ENCODE results near the gene HEMGN.
"Not testable (repeated sequence)": the region's sequence is repeated elsewhere in the genome, so short reads cannot be mapped to it uniquely, and the experiment has no call there.

HEMGN gene, protein sequence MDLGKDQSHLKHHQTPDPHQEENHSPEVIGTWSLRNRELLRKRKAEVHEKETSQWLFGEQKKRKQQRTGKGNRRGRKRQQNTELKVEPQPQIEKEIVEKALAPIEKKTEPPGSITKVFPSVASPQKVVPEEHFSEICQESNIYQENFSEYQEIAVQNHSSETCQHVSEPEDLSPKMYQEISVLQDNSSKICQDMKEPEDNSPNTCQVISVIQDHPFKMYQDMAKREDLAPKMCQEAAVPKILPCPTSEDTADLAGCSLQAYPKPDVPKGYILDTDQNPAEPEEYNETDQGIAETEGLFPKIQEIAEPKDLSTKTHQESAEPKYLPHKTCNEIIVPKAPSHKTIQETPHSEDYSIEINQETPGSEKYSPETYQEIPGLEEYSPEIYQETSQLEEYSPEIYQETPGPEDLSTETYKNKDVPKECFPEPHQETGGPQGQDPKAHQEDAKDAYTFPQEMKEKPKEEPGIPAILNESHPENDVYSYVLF

GRCh38 chr9:97938081-97938644 lies at the start of gene HEMGN:
TSS of gene HEMGN (minus strand) at chr9:97938172. CDS start at chr9:97938136, 36 bp downstream.
- no peak for DNase-seq

DNA sequence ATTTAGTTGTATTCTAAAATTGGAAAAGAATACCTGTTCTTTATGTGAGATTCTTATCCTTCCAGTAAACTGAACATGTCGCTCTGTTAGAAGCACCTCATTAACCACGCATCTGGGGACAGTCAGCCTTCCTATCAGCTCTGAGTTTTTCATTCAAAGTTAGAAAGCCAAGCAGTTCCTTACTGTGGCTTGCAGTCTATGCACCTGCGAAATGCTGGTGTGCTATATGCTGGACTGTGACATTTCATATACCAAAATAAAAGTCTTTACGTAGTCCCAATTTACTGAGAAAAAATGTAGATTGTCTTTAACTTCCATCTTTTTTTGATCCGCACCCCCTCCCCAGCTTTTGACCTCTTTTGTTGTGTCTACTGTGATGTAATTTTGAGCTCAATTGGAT lies 49.5 kb upstream of the HEMGN start:
- DNase-seq = no peak

DNA sequence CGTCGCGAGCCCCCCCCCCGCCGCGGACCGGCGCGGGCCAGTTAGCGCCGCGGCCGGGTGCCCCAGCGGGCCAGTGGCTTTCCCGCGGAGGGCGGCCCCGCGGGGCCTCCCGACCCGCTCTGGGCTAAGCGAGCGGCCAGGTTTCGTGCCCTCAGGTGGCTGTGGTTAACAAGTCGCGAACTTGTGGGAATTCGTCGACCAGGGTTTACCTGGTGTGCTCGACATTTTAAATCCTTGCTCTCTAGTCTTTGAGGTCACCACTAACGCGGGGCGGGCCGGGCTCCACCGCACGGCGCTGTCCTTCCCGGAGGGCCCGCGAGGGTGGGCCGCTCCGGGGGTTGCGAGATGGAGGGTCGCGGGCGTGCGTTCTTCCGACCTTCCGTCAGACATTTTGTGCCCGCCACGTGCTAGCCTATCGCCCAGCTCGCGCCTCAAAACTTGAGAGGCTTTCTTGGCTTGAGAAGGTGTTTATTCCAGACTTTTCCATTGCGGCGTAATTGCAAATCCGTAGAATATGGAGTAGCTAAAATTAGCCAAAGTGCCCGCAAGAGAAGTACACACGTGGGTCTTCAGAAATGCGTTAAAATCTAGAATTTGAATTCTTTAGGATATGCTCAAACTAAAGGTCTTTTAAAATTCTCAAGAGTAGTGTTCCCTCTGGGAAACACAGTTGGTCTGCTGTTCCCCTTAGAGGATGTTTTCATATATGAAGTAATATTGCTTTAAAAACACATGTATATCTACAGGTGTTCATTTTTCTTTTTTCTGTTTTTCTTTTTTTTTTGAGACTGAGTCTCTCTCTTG lies 47.3 kb upstream of the HEMGN start:
- DNase-seq = no peak

- peak; percentile 15 for DNase-seq
Observed at GRCh38 chr9:97984188-97985057, 46.5 kb upstream of the HEMGN start.

DNA sequence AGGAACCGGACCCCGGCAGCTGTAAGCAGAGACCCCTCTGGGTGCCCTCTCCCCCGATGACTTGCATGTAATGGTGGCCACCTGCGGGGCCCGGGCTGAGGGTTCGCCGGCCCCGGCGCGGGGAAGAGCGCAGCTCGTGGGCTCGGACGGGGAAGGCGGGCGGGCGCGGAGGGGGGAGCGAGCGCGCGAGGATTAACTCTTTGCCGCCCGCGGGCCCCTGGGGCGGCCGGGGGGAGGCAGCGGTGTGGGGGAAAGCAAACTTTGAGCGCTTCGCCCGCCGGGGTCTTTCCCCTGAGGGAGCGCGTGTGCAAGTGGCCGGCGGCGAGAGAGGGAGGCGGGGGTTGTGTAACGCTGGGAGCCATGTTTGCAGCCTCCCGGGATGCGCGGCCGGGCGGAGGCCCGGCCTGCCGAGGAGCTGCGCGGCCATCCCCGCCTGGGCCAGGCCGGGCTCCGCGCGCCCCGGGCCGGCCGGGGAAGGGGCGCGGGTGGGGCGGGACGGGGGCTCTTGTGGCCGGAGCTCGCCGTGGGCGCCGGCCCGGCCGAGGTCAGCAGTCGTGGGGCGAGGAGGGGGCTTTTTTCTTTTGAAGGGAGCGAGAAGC lies 45.7 kb upstream of the HEMGN start:
- no peak for DNase-seq

DNA sequence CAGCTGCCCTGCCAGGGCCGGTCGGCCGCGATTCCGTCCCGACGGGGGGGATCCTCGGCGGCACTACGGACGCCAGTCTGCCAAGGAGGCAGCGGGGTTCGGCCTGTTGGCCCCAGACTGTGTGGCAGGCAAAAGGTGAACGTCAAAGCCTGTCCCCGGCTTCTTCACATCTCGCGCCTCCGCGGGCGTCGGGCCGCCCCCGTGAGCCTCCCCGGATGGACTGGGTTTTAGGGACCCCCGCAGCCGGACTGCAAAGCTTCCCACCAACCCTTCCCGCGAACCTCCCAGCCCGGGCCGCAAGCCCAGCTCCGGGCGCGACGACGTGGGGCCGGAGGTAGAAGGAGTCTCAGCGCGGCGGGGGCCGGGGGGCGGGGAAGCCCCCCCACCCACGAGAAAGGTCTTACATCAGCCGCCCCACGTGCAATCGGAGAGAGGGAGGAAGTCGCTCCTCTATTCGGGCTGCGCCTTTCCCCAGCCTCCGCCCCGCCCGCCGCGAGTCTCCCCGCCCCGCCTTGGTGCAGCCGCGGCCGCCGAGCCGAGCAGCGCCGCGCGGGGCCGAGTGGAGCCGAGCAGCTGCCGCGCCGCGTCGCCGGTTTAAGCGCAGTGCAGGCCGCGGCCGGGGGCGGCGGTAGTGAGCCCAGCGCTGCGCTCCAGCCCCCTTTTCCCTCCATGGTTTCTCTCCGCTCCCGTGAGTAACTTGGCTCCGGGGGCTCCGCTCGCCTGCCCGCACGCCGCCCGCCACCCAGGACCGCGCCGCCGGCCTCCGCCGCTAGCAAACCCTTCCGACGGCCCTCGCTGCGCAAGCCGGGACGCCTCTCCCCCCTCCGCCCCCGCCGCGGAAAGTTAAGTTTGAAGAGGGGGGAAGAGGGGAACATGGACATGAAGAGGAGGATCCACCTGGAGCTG lies 45.0 kb upstream of the HEMGN start, which contains the start of gene ANP32B:
Gene ANP32B (plus strand): TSS at position 659 of the 906 bp plus-strand sequence. CDS start 215 bp downstream, at position 874.
- DNase-seq = peak; percentile 85

- no peak for DNase-seq
Observed at GRCh38 chr9:97981846-97982682, 44.1 kb upstream of the HEMGN start.

GRCh38 chr9:97980918-97981845 lies 43.2 kb upstream of the HEMGN start:
- DNase-seq = no peak

DNA sequence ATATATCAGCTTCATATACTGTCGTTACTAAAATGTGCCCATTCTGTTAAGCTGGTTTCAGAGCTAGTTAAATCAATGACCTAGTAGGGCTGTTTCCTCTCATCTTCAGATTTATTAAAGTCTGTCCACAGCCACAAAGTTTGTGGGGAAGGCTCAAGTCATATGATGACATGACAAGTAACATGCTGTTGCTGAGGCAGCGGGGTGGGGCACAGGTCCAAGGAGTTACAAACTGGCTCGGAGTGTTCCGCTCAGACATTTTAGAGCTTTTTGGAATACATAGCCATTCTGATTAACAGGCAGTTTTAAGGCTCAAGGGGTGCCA lies 42.5 kb upstream of the HEMGN start:
- DNase-seq = no peak

DNA sequence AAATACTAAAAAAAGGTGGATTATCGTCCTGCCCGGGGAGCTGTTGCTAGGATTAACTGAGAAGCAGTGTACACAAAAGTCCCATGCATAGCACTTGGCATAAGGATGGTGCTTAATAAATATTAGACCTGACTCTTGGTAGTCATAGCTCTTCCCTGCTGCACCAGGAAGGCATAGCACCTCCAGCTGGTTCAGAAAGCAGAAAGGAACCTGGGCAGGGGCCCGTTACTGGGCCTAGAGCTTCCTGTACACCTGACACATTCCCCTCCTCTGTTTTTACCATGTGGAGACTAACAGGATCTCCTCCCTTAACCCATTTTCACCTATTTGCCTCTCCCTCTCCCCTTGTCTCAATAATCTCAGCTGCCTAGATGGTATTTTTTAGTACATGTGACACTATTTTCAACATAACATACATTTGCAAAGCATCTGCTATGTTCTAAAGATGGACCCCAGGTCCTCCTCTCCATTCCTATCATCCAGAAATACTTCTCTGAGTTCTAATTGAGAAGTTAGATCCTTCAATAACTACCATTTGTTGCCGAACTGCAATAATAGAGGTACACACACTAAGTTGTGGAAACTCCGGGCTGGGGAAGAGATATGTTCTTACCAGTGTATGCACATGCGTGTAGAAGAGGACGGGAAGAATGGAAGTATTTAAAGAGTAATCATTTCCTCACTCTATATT lies 42.0 kb upstream of the HEMGN start:
- no peak for DNase-seq

GRCh38 chr9:97978371-97979130 lies 40.6 kb upstream of the HEMGN start:
- no peak for DNase-seq

GRCh38 chr9:97976633-97977032 lies 38.7 kb upstream of the HEMGN start:
- DNase-seq = not testable (repeated sequence)

DNA sequence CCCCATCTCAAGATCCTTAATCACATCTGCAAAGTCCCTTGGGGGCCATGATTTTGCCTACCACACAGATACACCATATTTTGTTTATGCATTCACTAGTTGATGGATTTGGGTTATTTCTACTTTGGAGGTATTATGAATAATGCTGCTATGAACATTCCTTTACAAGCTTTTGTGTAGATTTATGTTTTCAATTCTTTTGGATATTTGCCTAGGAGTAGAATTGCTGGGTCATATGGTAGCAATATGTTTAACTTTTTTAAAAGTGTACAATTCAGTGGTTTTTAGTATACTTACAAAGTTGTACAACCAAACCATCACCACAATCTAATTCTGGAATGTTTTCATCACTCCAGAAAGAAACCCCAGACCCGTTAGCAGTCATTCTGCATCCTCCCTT lies 37.4 kb upstream of the HEMGN start:
- DNase-seq = no peak

DNA sequence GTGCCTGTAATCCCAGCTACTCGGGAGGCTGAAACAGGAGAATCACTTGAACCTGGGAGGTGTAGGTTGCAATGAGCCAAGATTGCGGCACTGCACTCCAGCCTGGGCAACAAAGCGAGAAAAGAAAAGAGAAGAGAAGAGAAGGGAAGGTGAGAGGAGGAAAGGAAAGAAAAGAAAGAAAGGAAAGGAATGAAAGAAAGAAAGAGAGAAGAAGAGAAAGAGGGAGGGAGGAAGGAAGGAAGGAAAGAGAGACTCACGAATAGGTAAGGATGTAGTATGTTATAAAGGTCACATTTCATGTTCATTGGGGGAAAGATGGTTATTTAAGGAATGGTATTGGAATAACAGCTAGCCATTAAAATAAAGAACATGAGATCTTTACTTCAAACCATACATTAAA lies 34.8 kb upstream of the HEMGN start:
- no peak for DNase-seq

GRCh38 chr9:97970165-97970564 lies 32.2 kb upstream of the HEMGN start:
- DNase-seq = no peak

DNA sequence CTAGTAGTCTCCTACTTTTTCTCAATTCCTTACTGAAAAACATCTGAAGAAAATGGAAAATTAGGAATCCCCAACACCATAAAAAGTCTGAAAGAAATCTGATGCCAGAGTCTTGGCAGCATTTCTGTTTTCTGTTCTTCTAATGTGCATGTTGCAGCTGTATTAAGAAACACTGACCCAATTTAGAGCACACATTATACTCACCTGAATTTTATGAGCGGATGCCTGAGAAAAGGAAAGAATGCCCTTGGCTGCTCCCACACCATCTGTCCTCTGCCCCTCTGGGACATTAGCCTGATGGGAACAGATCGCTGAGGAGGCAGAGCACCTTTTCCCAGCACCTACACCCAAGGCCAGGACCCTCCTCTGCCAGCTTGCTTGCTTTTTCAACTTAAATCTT lies 31.0 kb upstream of the HEMGN start:
- no peak for DNase-seq

- DNase-seq = no peak
Observed at GRCh38 chr9:97966493-97966892, 28.5 kb upstream of the HEMGN start.

GRCh38 chr9:97964901-97965300 lies 26.9 kb upstream of the HEMGN start:
- DNase-seq = no peak

Data from NCI-H2227 treated with DMSO at 0.1 percent for 48 hours (cell line).